CD14-positive monocyte (primary cell): Measurements from ENCODE around the gene CDCA7. TPM values are rescaled to one million over a fixed set of nuclear protein-coding genes. Genes with fewer than 3 reads are reported as not detected.

Source experiments
- DNase-seq, 3 donors: peaks; one replicate each; pipeline ENCODE4 v3.0.0-alpha.2; 2011 to 2022
- H2AFZ ChIP-seq: 2 replicates; pipeline ENCODE4 v1.6.0; 2012; ENCODE audit warnings: mild to moderate bottlenecking, low read depth, low read length, inconsistent platforms; ENCODE audit not compliant: insufficient read depth, poor library complexity, severe bottlenecking
- H3K27ac ChIP-seq, 2 donors: 1 replicate in 1 of 2; 2 replicates in 1 of 2; pipeline ENCODE4 v1.5.1; 2012 to 2013; ENCODE audit warnings: low read length in 2 of 2, control low read depth in 1 of 2, inconsistent platforms in 1 of 2, low read depth in 1 of 2, mild to moderate bottlenecking in 1 of 2
- H3K27me3 ChIP-seq, 2 donors: one replicate each; pipeline versions ENCODE4 v1.6.0 to v1.6.1; 2011 to 2013; ENCODE audit warnings: low read length in 2 of 2; ENCODE audit not compliant: control insufficient read depth in 2 of 2, insufficient read depth in 2 of 2
- H3K36me3 ChIP-seq, 2 donors: replicated peaks in 1 of 2; 1 replicate in 1 of 2; 2 replicates in 1 of 2; pipeline versions ENCODE4 v1.5.1 to v1.6.1; 2012 to 2013; ENCODE audit warnings: low read length in 2 of 2, control low read depth in 1 of 2, inconsistent platforms in 1 of 2, mild to moderate bottlenecking in 1 of 2; ENCODE audit not compliant: insufficient read depth in 2 of 2, control insufficient read depth in 1 of 2
- H3K4me1 ChIP-seq, 2 donors: 1 replicate in 1 of 2; 2 replicates in 1 of 2; pipeline versions ENCODE4 v1.5.1 to v1.6.1; 2012 to 2013; ENCODE audit warnings: low read length in 2 of 2, control low read depth in 1 of 2, inconsistent platforms in 1 of 2, mild to moderate bottlenecking in 1 of 2, moderate library complexity in 1 of 2; ENCODE audit not compliant: insufficient read depth in 2 of 2, control insufficient read depth in 1 of 2
- H3K4me2 ChIP-seq: replicated peaks from 2 replicates; pipeline ENCODE3; 2012; ENCODE audit warnings: low read length, moderate library complexity, mild to moderate bottlenecking; ENCODE audit not compliant: poor library complexity, severe bottlenecking; ENCODE audit errors: extremely low read depth
- H3K4me3 ChIP-seq, 3 experiments: fragments of 200-600 bp in 1 of 3; sonication (generic) in 1 of 3; replicated peaks in 1 of 3; 1 replicate in 2 of 3; 2 replicates in 1 of 3; pipeline ENCODE4 v1.5.1; 2011 to 2013; ENCODE audit warnings: low read length in 3 of 3, mild to moderate bottlenecking in 3 of 3, control low read depth in 2 of 3, low read depth in 2 of 3, inconsistent platforms in 1 of 3, moderate library complexity in 1 of 3
- H3K79me2 ChIP-seq: 2 replicates; pipeline ENCODE4 v1.6.0; 2012; ENCODE audit warnings: mild to moderate bottlenecking, control low read depth, inconsistent platforms, low read length, moderate library complexity; ENCODE audit not compliant: insufficient read depth
- H3K9ac ChIP-seq: 2 replicates; pipeline ENCODE4 v1.6.0; 2017; ENCODE audit warnings: low read length, mild to moderate bottlenecking; ENCODE audit not compliant: insufficient read depth, poor library complexity, severe bottlenecking
- H3K9me3 ChIP-seq, 2 donors: replicated peaks in 1 of 2; 1 replicate in 1 of 2; 2 replicates in 1 of 2; pipeline versions ENCODE4 v1.5.1 to v1.6.1; 2012 to 2013; ENCODE audit warnings: low read length in 2 of 2, control low read depth in 1 of 2; ENCODE audit not compliant: control insufficient read depth in 1 of 2, insufficient read depth in 1 of 2
- H4K20me1 ChIP-seq: 2 replicates; pipeline ENCODE4 v1.6.0; 2012; ENCODE audit warnings: mild to moderate bottlenecking, low read length, control low read depth, moderate library complexity; ENCODE audit not compliant: insufficient read depth
- H3K27ac Mint-ChIP-seq, 7 donors: one replicate each; pipeline ENCODE4 v1.8.0; 2020; ENCODE audit warnings: mild to moderate bottlenecking in 7 of 7, mixed read lengths in 7 of 7, moderate library complexity in 6 of 7, inconsistent platforms in 2 of 7
- H3K27me3 Mint-ChIP-seq, 3 donors: one replicate each; pipeline ENCODE4 v1.8.0; 2021 to 2022; ENCODE audit warnings: low read depth in 3 of 3, mild to moderate bottlenecking in 3 of 3, mixed read lengths in 3 of 3, moderate library complexity in 3 of 3, inconsistent platforms in 1 of 3
- H3K36me3 Mint-ChIP-seq, 2 donors: one replicate each; pipeline ENCODE4 v1.8.0; 2020; ENCODE audit warnings: mixed read lengths in 2 of 2, inconsistent platforms in 1 of 2, mild to moderate bottlenecking in 1 of 2
- H3K4me1 Mint-ChIP-seq: one replicate; pipeline ENCODE4 v1.8.0; 2020; ENCODE audit warnings: mild to moderate bottlenecking, mixed read lengths
- H3K4me3 Mint-ChIP-seq, 2 donors: one replicate each; pipeline ENCODE4 v1.8.0; 2020; ENCODE audit warnings: mild to moderate bottlenecking in 2 of 2, mixed read lengths in 2 of 2, moderate library complexity in 1 of 2
- H3K9me3 Mint-ChIP-seq, 7 donors: one replicate each; pipeline ENCODE4 v1.8.0; 2020 to 2022; ENCODE audit warnings: mixed read lengths in 7 of 7, mild to moderate bottlenecking in 6 of 7, moderate library complexity in 6 of 7, inconsistent platforms in 2 of 7
- CTCF ChIP-seq: fragments of 200-600 bp; IDR thresholded peaks from one replicate; pipeline ENCODE4 v1.8.0; 2022; ENCODE audit warnings: antibody characterized with exemption, mild to moderate bottlenecking
- WGBS: methylation state at CpG from one replicate; pipeline ENCODE4 v1.1.5; 2013; ENCODE audit warnings: missing lambda C conversion rate; ENCODE audit not compliant: insufficient coverage; 5-methylcytosine and 5-hydroxymethylcytosine counted together
- intact Hi-C, 2 donors: fragments of 100-400 bp; cut with micrococcal nuclease; formaldehyde crosslinking; loops; one replicate each; pipeline versions ENCODE4 v1.15.0 to v1.15.1; 2023
- polyA plus RNA-seq, 3 donors: library from polyadenylated mRNA; depleted of rRNA in 1 of 3; unstranded in 2 of 3; stranded (reverse) in 1 of 3; fragments of 300-500 nt in 2 of 3; fragments of >200 nt in 1 of 3; fragmentation: Illumina TruSeq in 2 of 3; gene quantifications; 1 replicate in 2 of 3; 2 replicates in 1 of 3; pipeline ENCODE4 v1.2.3, GENCODE V29; 2012 to 2021

The CDCA7 gene
- polyA plus RNA-seq, 3 donors, result 0.54 to 1.7 (median 0.66) TPM

GRCh38 chr2:173395567-173396351, 41.1 kb downstream of the CDCA7 start:
- Histone ChIP-seq H3K9ac (no peak overlapping the region), H3K79me2 (no peaks in the 10 kb centered on the region), H3K9me3 (no peaks in the 10 kb centered on the region), H3K27me3 (peaks cover 25 to 38% of the 10 kb centered on the region in 2 donors), H3K4me1 (no peaks in the 10 kb centered on the region), H3K27ac (no peak overlapping the region), H4K20me1 (no peaks in the 10 kb centered on the region), H3K4me3 (no peak overlapping the region), H3K4me2 (no peak overlapping the region), H3K36me3 (no peaks in the 10 kb centered on the region), H2AFZ (no peak overlapping the region)
- no peak for DNase-seq
- TF ChIP-seq CTCF, result no peak
- intact Hi-C loops, result no loop called here
- no peaks in the 10 kb centered on the region for H3K4me1 Mint-ChIP-seq
- no peak overlapping the region for H3K27ac Mint-ChIP-seq
- H3K36me3 Mint-ChIP-seq, result no peaks in the 10 kb centered on the region
- H3K27me3 Mint-ChIP-seq, result peaks cover 25 to 48% (median 30%) of the 10 kb centered on the region in 3 donors
- H3K9me3 Mint-ChIP-seq, result no peaks in the 10 kb centered on the region
- WGBS, result 78% methylated on average over 14 of the region's 16 CpGs
- H3K4me3 Mint-ChIP-seq, result no peak overlapping the region

DNA sequence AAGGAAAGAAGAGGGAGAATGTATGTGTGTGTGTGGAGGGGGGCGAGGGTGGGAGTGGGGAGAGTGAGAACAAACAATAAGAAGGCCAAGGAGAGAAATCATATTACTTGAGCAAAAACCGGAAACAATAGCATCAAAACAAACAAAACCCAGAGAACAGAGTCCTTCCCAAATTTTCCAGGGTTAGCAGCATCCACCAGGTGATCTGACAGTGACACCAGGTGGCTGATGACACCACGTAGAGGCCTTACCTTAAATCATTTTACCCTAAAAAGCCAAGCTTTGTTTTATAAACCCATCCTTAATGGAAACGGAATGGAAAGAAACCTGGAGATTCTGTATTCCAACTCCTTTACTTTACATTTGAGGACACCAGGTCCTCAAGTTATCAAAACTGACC, 42.9 kb downstream of the CDCA7 start:
- Histone ChIP-seq H3K4me1 (peaks cover 0 to under 1% of the 10 kb centered on the region in 2 donors), H3K27ac (no peak overlapping the region), H4K20me1 (no peaks in the 10 kb centered on the region), H3K9ac (no peak overlapping the region), H3K4me3 (no peak overlapping the region), H3K79me2 (no peaks in the 10 kb centered on the region), H3K36me3 (no peaks in the 10 kb centered on the region), H2AFZ (no peak overlapping the region), H3K4me2 (no peak overlapping the region), H3K27me3 (peaks cover 42 to 55% of the 10 kb centered on the region in 2 donors), H3K9me3 (no peaks in the 10 kb centered on the region)
- Mint-ChIP-seq H3K4me1 (peaks cover 6% of the 10 kb centered on the region), H3K9me3 (no peaks in the 10 kb centered on the region), H3K27ac (no peak overlapping the region), H3K27me3 (peaks cover 43 to 66% (median 44%) of the 10 kb centered on the region in 3 donors), H3K4me3 (no peak overlapping the region), H3K36me3 (no peaks in the 10 kb centered on the region)
- WGBS, result 96% methylated on average over 2 of the region's 4 CpGs
- intact Hi-C loops, result no loop called here
- TF ChIP-seq CTCF, result no peak
- no peak for DNase-seq
